ENCODE measurements around the gene TTC6. TPM values are rescaled to one million over a fixed set of nuclear protein-coding genes. Genes with fewer than 3 reads are reported as not detected.

Gene TTC6
- total RNA-seq, 1 donor from 2014 or later: not detected

DNA sequence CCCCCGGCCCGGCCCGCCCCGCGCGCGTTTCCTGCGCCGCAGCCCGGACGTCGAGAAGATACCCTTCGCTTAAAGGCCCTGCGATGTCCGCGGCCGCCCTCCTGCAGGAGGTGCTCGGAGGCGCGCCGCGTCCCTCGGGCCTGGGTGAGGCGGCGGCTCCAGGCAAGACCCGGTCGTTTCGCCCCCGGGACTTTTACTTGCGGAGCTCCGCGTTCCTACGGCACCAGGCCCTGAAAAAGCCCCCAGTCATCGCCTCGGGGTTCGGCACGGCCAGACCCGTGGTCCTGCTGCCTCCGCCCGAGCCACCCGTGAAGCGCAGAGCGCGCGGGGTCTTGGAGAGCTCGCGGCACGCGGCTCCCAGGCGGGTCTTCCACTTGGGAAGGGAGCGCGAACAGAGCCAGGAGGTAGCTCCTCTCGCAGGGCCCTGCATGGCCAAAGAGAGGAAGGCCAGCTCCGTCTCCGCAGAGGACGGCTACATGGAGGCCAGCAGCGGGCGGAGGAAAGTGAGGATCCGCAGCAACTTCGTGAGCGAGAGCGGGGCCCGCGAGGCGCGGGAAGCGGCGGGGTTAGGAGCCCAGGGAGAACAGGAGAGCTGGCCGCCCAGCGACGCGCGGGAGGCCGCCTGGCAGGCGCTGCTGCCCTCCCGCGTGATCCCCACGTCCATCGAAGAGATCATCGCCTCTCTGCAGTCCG is 26.9 kb downstream of the TTC6 start:
- Mint-ChIP-seq H3K4me3 (ENCODE audit: unreplicated experiment) (peak overlapping the region; percentile 57), H3K36me3 (ENCODE audit: unreplicated experiment) (no peaks in the 10 kb centered on the region), H3K27me3 (ENCODE audit: unreplicated experiment) (peaks cover 28% of the 10 kb centered on the region), H3K9me3 (ENCODE audit: unreplicated experiment) (no peaks in the 10 kb centered on the region), H3K27ac (ENCODE audit: unreplicated experiment) (no peak overlapping the region), H3K4me1 (ENCODE audit: unreplicated experiment) (peaks cover 4% of the 10 kb centered on the region)
- no peak for DNase-seq (ENCODE audit: extremely low spot score, unreplicated experiment)
- TF ChIP-seq, protein P1, sequence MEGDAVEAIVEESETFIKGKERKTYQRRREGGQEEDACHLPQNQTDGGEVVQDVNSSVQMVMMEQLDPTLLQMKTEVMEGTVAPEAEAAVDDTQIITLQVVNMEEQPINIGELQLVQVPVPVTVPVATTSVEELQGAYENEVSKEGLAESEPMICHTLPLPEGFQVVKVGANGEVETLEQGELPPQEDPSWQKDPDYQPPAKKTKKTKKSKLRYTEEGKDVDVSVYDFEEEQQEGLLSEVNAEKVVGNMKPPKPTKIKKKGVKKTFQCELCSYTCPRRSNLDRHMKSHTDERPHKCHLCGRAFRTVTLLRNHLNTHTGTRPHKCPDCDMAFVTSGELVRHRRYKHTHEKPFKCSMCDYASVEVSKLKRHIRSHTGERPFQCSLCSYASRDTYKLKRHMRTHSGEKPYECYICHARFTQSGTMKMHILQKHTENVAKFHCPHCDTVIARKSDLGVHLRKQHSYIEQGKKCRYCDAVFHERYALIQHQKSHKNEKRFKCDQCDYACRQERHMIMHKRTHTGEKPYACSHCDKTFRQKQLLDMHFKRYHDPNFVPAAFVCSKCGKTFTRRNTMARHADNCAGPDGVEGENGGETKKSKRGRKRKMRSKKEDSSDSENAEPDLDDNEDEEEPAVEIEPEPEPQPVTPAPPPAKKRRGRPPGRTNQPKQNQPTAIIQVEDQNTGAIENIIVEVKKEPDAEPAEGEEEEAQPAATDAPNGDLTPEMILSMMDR (IDR thresholded peaks at IDR 0.05): no peak

DNA sequence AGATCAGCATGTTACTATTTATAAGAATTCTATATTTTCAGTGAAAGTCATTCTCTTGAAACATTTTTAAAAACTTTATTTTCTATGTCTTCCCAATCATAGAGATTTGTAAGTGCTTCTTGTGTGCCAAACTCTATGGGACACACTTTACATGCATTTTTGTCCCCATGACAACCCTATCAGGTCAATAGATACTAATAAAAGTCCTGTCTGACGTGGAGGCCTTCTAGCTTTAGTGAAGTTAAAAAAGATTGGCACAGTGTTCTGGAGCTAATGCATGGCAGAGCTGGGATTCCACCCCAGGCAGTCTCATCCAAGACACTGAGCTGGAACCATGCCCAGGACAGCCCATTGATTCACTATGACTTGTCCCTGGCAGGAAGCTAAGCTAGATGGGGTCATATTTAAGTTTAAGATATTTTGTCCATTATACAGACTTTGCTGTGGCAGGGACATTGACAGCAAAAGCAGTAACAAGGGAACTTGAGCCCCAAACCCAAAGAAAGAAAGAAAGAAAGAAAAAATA is 28.1 kb downstream of the TTC6 start:
- no peaks in the 10 kb centered on the region for H3K36me3 Mint-ChIP-seq (ENCODE audit: unreplicated experiment)
- H3K27ac Mint-ChIP-seq (ENCODE audit: unreplicated experiment): no peak overlapping the region
- peaks cover 28% of the 10 kb centered on the region for H3K27me3 Mint-ChIP-seq (ENCODE audit: unreplicated experiment)
- peaks cover 4% of the 10 kb centered on the region for H3K4me1 Mint-ChIP-seq (ENCODE audit: unreplicated experiment)
- TF ChIP-seq, protein P1 (IDR thresholded peaks at IDR 0.05): no peak
- no peak for DNase-seq (ENCODE audit: extremely low spot score, unreplicated experiment)
- H3K9me3 Mint-ChIP-seq (ENCODE audit: unreplicated experiment): peaks cover 2% of the 10 kb centered on the region
- H3K4me3 Mint-ChIP-seq (ENCODE audit: unreplicated experiment): no peak overlapping the region

DNA sequence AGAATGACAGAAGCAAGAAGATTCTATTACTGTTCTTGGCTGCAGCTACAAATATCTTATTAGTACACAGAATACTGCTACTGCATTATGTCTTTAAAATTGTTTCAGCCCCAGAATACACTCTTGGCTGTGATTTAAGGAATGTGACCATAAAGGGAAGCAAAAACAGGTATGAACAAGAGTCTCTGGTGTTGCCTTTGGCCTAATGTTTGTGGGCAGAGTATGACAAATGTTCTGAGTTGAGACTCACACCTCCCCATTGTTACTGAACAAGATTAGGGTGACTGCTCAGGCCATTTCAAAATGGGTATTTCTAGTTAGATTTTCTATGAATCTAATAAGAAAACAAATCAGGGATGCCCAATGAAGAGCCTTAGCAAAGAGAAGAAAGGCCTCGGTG is 28.5 kb downstream of the TTC6 start:
- peaks cover 28% of the 10 kb centered on the region for H3K27me3 Mint-ChIP-seq (ENCODE audit: unreplicated experiment)
- no peak overlapping the region for H3K4me3 Mint-ChIP-seq (ENCODE audit: unreplicated experiment)
- H3K27ac Mint-ChIP-seq (ENCODE audit: unreplicated experiment): no peak overlapping the region
- no peaks in the 10 kb centered on the region for H3K36me3 Mint-ChIP-seq (ENCODE audit: unreplicated experiment)
- peaks cover 6% of the 10 kb centered on the region for H3K9me3 Mint-ChIP-seq (ENCODE audit: unreplicated experiment)
- TF ChIP-seq, protein P1 (IDR thresholded peaks at IDR 0.05): no peak
- no peak for DNase-seq (ENCODE audit: extremely low spot score, unreplicated experiment)
- H3K4me1 Mint-ChIP-seq (ENCODE audit: unreplicated experiment): peaks cover 4% of the 10 kb centered on the region

DNA sequence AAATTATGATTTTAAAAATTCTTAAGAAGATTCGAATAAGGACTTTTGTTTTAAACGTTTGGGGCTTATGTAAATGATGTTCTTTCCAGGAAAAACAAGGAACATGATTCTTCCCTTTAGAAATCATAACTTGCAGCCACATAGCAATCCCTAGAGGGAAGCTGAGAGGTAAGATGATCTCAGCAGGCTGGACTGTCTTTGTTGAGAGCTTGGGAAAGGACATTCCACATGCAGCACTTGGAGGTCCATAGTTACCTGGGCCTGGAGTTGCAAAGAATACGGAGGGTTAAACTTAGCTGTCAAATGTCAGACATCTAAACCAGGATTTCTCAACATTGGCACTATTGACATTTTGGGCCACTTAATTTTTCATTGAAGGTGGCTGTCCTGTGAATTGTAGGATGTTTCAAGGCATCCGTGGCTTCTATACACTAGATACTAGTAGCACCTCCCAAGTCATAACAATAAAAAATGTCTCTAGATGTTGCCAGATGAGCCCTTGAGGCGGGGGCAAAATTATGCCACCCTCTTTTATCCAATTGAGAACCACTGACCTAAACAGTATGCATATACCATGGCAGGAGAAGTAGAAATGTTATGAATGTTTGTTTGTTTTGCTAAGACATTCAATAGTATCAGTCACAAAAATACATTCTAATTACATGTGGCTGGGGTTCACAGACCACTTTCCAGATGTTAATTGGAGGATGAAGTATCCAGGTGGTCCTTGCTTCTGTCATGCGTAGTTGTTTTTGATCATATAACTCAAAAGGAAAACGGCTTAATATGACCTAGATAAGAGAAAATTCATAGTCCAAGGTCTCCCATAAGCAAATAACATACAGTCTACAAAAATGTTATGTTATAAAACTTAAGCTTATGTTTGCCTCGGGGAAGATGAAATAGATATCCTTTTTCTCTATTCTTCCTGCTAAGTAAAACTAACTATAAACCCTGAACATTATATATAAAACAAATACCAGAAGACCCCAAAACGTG is 30.5 kb downstream of the TTC6 start:
- Mint-ChIP-seq H3K9me3 (ENCODE audit: unreplicated experiment) (peaks cover 16% of the 10 kb centered on the region), H3K27ac (ENCODE audit: unreplicated experiment) (no peak overlapping the region), H3K27me3 (ENCODE audit: unreplicated experiment) (peaks cover 19% of the 10 kb centered on the region), H3K36me3 (ENCODE audit: unreplicated experiment) (no peaks in the 10 kb centered on the region), H3K4me1 (ENCODE audit: unreplicated experiment) (peaks cover 4% of the 10 kb centered on the region), H3K4me3 (ENCODE audit: unreplicated experiment) (no peak overlapping the region)
- DNase-seq (ENCODE audit: extremely low spot score, unreplicated experiment): no peak
- TF ChIP-seq, protein P1 (IDR thresholded peaks at IDR 0.05): no peak

DNA sequence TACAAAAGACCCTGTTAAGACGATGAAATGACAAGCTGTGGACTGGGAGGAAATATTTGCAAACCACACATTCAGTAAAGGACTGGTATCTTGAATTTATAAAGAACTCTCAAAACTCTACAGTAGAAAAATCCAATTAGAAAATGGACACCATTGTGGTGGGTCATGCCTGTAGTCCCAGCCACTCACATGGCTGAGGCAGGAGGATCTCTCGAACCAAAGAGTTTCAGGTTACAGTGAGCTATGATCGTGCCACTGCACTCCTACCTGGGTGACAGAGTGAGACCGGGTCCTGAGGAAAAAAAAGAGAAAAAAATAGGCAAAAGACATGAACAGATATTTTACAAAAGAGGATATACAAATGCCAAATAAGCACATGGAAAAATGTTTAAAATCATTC is 41.9 kb downstream of the TTC6 start:
- no peak for DNase-seq (ENCODE audit: extremely low spot score, unreplicated experiment)
- TF ChIP-seq, protein P1 (IDR thresholded peaks at IDR 0.05): no peak
- H3K4me1 Mint-ChIP-seq (ENCODE audit: unreplicated experiment): no peaks in the 10 kb centered on the region
- no peak overlapping the region for H3K27ac Mint-ChIP-seq (ENCODE audit: unreplicated experiment)
- no peak overlapping the region for H3K4me3 Mint-ChIP-seq (ENCODE audit: unreplicated experiment)
- no peaks in the 10 kb centered on the region for H3K36me3 Mint-ChIP-seq (ENCODE audit: unreplicated experiment)
- no peaks in the 10 kb centered on the region for H3K9me3 Mint-ChIP-seq (ENCODE audit: unreplicated experiment)
- H3K27me3 Mint-ChIP-seq (ENCODE audit: unreplicated experiment): peaks cover 11% of the 10 kb centered on the region
